ENCODE data around the gene FPGT. TPM values are rescaled to one million over a fixed set of nuclear protein-coding genes. Genes with fewer than 3 reads are reported as not detected.

Gene FPGT
- 13.1 and 13.7 TPM in 2 replicates for total RNA-seq

GRCh38 chr1:74197657-74198552, at the start of gene FPGT, which contains the start of gene LRRIQ3:
Gene FPGT (plus strand): TSS chr1:74198242. CDS start chr1:74198279, 37 bp downstream.
Gene LRRIQ3 (minus strand): TSS chr1:74198176. CDS start chr1:74183684, 14,492 bp downstream.

GRCh38 chr1:74235153-74235552, 37.1 kb downstream of the FPGT start, which contains the start of gene TNNI3K:
Gene TNNI3K (plus strand): TSS chr1:74235387. CDS start chr1:74235452, 65 bp downstream.

Other genes starting within 250 kb of the FPGT start
- 0.14 and 0.30 TPM in 2 replicates for gene LRRIQ3, start 66 bp upstream of the FPGT start, total RNA-seq
- gene TNNI3K, start 37.1 kb downstream of the FPGT start, total RNA-seq: 0.59 TPM in 1 of 2 replicates, not detected in the other